GM18867 (cell line): Measurements from ENCODE around the gene BCL2L2.

ENCODE experiments used
- ATAC-seq: cut with Tn5 transposase; IDR thresholded peaks from one replicate; pipeline ENCODE4 v1.9.1; 2021; ENCODE audit warnings: mild to moderate bottlenecking, moderate library complexity; ENCODE audit not compliant: unreplicated experiment

The BCL2L2 gene

GRCh38 chr14:23352506-23353432 lies 46.1 kb downstream of the BCL2L2 start, which contains the start of gene SLC22A17:
Gene SLC22A17 (minus strand): TSS chr14:23352887.
- no peak for ATAC-seq

- ATAC-seq, result no peak
Observed at GRCh38 chr14:23353433-23353780, 46.8 kb downstream of the BCL2L2 start.

GRCh38 chr14:23354990-23355389 lies 48.4 kb downstream of the BCL2L2 start:
- no peak for ATAC-seq

- ATAC-seq, result no peak
Observed at GRCh38 chr14:23355871-23356435, 49.3 kb downstream of the BCL2L2 start.

GRCh38 chr14:23356662-23357061 lies 50.0 kb downstream of the BCL2L2 start:
- no peak for ATAC-seq

GRCh38 chr14:23357261-23357660 lies 50.6 kb downstream of the BCL2L2 start:
- no peak for ATAC-seq

- no peak for ATAC-seq
Observed at GRCh38 chr14:23358042-23358441, 51.4 kb downstream of the BCL2L2 start.

- ATAC-seq, result no peak
Observed at GRCh38 chr14:23358553-23359166, 52.0 kb downstream of the BCL2L2 start.

- ATAC-seq, result no peak
Observed at GRCh38 chr14:23359167-23359626, 52.6 kb downstream of the BCL2L2 start.

- no peak for ATAC-seq
Observed at GRCh38 chr14:23359722-23360447, 53.3 kb downstream of the BCL2L2 start.

GRCh38 chr14:23360496-23360895 lies 53.9 kb downstream of the BCL2L2 start:
- ATAC-seq, result no peak

- ATAC-seq, result no peak
Observed at GRCh38 chr14:23361320-23361719, 54.7 kb downstream of the BCL2L2 start.
